CD4-positive, alpha-beta T cell (primary cell): ENCODE measurements around the gene PSMC3. TPM values are rescaled to one million over a fixed set of nuclear protein-coding genes. Genes with fewer than 3 reads are reported as not detected.
A peak's percentile ranks its signal among the peaks of the same experiment; 100 is the strongest.

Experiments used
- ATAC-seq: fragments of 200-7000 bp; cut with Tn5 transposase; one replicate; pipeline ENCODE4 v1.10.0; 2022; ENCODE audit warnings: mild to moderate bottlenecking; ENCODE audit not compliant: poor library complexity
- CTCF ChIA-PET: fragments of 350-600 bp; sonication (Branson Sonifier 250); formaldehyde crosslinking; loops from one replicate; lab custom pipeline; 2021; ENCODE audit warnings: antibody characterized with exemption, inconsistent platforms; lab: Charles Lee
- POLR2A ChIA-PET: fragments of 350-600 bp; sonication (Branson Sonifier 250); formaldehyde crosslinking; loops from one replicate; lab custom pipeline; 2021; ENCODE audit warnings: antibody characterized with exemption, inconsistent platforms; lab: Charles Lee
- DNase-seq, 14 experiments: peaks; one replicate each; pipeline ENCODE4 v3.0.0-alpha.2; 2013 to 2020; ENCODE audit warnings: mixed read lengths in 2 of 14
- H3K27ac ChIP-seq, 2 donors: one replicate each; pipeline versions ENCODE4 v1.5.1 to v1.7.0; 2013; ENCODE audit warnings: low read length in 2 of 2, low read depth in 1 of 2, mild to moderate bottlenecking in 1 of 2
- H3K27me3 ChIP-seq, 2 experiments: 1 replicate in 1 of 2; 2 replicates in 1 of 2; pipeline versions ENCODE4 v1.6.1 to v1.7.0; 2013; ENCODE audit warnings: low read length in 2 of 2, control low read depth in 1 of 2, mild to moderate bottlenecking in 1 of 2, moderate library complexity in 1 of 2; ENCODE audit not compliant: insufficient read depth in 2 of 2, control insufficient read depth in 1 of 2
- H3K36me3 ChIP-seq: one replicate; pipeline ENCODE4 v1.6.1; 2013; ENCODE audit warnings: low read length, control low read depth; ENCODE audit not compliant: insufficient read depth
- H3K4me1 ChIP-seq: one replicate; pipeline ENCODE4 v1.6.1; 2013; ENCODE audit warnings: low read length, control low read depth; ENCODE audit not compliant: insufficient read depth
- H3K4me3 ChIP-seq: one replicate; pipeline ENCODE4 v1.5.1; 2013; ENCODE audit warnings: mild to moderate bottlenecking, low read length, moderate library complexity
- H3K9me3 ChIP-seq, 2 experiments: 1 replicate in 1 of 2; 2 replicates in 1 of 2; pipeline versions ENCODE4 v1.6.1 to v1.7.0; 2013; ENCODE audit warnings: low read length in 2 of 2, mild to moderate bottlenecking in 2 of 2, control low read depth in 1 of 2, moderate library complexity in 1 of 2; ENCODE audit not compliant: control insufficient read depth in 1 of 2, insufficient read depth in 1 of 2
- H3K27ac Mint-ChIP-seq: one replicate; pipeline ENCODE4 v1.8.0; 2020; ENCODE audit warnings: mixed read lengths
- H3K27me3 Mint-ChIP-seq: one replicate; pipeline ENCODE4 v1.8.0; 2021; ENCODE audit warnings: mixed read lengths
- H3K36me3 Mint-ChIP-seq: one replicate; pipeline ENCODE4 v1.8.0; 2021; ENCODE audit warnings: low read depth, mixed read lengths
- H3K4me1 Mint-ChIP-seq: one replicate; pipeline ENCODE4 v1.8.0; 2021; ENCODE audit warnings: low read depth, mixed read lengths
- H3K4me3 Mint-ChIP-seq: one replicate; pipeline ENCODE4 v1.8.0; 2020; ENCODE audit warnings: mild to moderate bottlenecking, mixed read lengths
- H3K9me3 Mint-ChIP-seq: one replicate; pipeline ENCODE4 v1.8.0; 2020; ENCODE audit warnings: mixed read lengths
- intact Hi-C, 2 experiments: fragments of 100-400 bp; cut with DNase I in 1 of 2; cut with micrococcal nuclease in 1 of 2; formaldehyde crosslinking; loops; one replicate each; pipeline versions ENCODE4 v1.15.1 to v1.9.0; 2023 to 2025; cut with DNase I, micrococcal nuclease
- total RNA-seq, 174 experiments: library from RNA in 2 of 174; stranded (reverse) in 2 of 174; gene quantifications; one replicate each; pipeline ENCODE4 v1.2.3 and lab custom pipeline; 2021 to 2026
- TF ChIP-seq, protein P1 (sequence below): fragments of 200-600 bp; IDR thresholded peaks from one replicate; pipeline ENCODE4 v1.8.0; 2022; ENCODE audit warnings: antibody characterized with exemption, mild to moderate bottlenecking

The PSMC3 gene
- total RNA-seq, 2 experiments from 2014 or later: 51.3 to 59.5 TPM

GRCh38 chr11:47468598-47469214, 42.5 kb upstream of the PSMC3 start:
- Histone ChIP-seq H3K9me3 (no peaks in the 10 kb centered on the region), H3K4me3 (no peak overlapping the region), H3K36me3 (peaks cover 86% of the 10 kb centered on the region), H3K4me1 (peaks cover 6% of the 10 kb centered on the region), H3K27me3 (no peaks in the 10 kb centered on the region), H3K27ac (no peak overlapping the region)
- intact Hi-C loops: no loop called here
- POLR2A ChIA-PET: no interaction called here
- no peak overlapping the region for H3K4me3 Mint-ChIP-seq
- no peaks in the 10 kb centered on the region for H3K9me3 Mint-ChIP-seq
- H3K36me3 Mint-ChIP-seq: peaks cover 81% of the 10 kb centered on the region
- TF ChIP-seq, protein P1, sequence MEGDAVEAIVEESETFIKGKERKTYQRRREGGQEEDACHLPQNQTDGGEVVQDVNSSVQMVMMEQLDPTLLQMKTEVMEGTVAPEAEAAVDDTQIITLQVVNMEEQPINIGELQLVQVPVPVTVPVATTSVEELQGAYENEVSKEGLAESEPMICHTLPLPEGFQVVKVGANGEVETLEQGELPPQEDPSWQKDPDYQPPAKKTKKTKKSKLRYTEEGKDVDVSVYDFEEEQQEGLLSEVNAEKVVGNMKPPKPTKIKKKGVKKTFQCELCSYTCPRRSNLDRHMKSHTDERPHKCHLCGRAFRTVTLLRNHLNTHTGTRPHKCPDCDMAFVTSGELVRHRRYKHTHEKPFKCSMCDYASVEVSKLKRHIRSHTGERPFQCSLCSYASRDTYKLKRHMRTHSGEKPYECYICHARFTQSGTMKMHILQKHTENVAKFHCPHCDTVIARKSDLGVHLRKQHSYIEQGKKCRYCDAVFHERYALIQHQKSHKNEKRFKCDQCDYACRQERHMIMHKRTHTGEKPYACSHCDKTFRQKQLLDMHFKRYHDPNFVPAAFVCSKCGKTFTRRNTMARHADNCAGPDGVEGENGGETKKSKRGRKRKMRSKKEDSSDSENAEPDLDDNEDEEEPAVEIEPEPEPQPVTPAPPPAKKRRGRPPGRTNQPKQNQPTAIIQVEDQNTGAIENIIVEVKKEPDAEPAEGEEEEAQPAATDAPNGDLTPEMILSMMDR: no peak
- DNase-seq (no peak), ATAC-seq (no peak)
- peak overlapping the region; percentile 48 for H3K27ac Mint-ChIP-seq
- no peaks in the 10 kb centered on the region for H3K4me1 Mint-ChIP-seq
- CTCF ChIA-PET: interaction anchor here (0.9 kb wide), 1 partner anchor 37 kb away, joined by 3 read pairs; no protein-coding TSS in a partner anchor
- H3K27me3 Mint-ChIP-seq: no peaks in the 10 kb centered on the region

- H3K9me3 Mint-ChIP-seq: no peaks in the 10 kb centered on the region
- TF ChIP-seq, protein P1: no peak
These were observed 41.1 kb upstream of the PSMC3 start for GRCh38 chr11:47467357-47467756.

DNA sequence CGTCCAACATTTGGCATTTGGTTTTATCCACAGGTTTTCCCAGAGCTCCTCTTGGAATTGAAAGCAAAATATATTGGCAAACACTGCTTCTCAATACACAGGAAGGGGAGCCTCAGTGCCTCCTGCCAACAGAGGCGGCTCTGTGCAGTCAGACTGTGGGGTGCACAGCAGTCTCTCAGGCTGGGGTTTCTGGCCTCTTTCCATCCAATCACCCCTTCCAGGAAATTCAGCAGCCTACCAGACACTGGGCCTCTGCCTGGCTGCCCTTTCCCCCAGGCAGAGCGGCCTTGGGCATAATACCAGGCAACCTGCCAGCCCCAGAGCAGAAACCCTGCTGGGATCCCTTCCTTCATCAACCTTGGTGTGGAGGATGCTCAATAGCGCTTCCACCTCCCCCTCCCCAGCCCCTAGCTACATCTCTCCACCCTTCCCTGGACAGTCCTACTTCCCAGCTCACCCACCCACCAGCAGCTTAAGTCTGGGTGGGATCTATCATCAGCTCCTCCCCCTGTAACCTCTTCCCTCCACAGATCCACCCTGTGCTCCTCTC, 40.5 kb upstream of the PSMC3 start:
- H3K4me1 ChIP-seq: peaks cover 6% of the 10 kb centered on the region
- H3K36me3 ChIP-seq: peaks cover 67% of the 10 kb centered on the region
- no peaks in the 10 kb centered on the region for H3K27me3 Mint-ChIP-seq
- POLR2A ChIA-PET: no interaction called here
- intact Hi-C loops: no loop called here
- H3K9me3 Mint-ChIP-seq: no peaks in the 10 kb centered on the region
- H3K4me1 Mint-ChIP-seq: no peaks in the 10 kb centered on the region
- TF ChIP-seq, protein P1: no peak
- no peak for ATAC-seq
- H3K4me3 ChIP-seq: no peak overlapping the region
- H3K9me3 ChIP-seq: no peaks in the 10 kb centered on the region
- H3K4me3 Mint-ChIP-seq: no peak overlapping the region
- no peak overlapping the region for H3K27ac ChIP-seq
- no peaks in the 10 kb centered on the region for H3K27me3 ChIP-seq
- DNase-seq: no peak
- H3K27ac Mint-ChIP-seq: no peak overlapping the region
- CTCF ChIA-PET: no interaction called here
- peaks cover 65% of the 10 kb centered on the region for H3K36me3 Mint-ChIP-seq

More at GRCh38 chr11:47467357-47467756, 41.1 kb upstream of the PSMC3 start:
- H3K36me3 ChIP-seq: peaks cover 73% of the 10 kb centered on the region
- H3K27me3 ChIP-seq: no peaks in the 10 kb centered on the region
- Mint-ChIP-seq H3K27me3 (no peaks in the 10 kb centered on the region), H3K27ac (peak overlapping the region; percentile 20), H3K4me3 (no peak overlapping the region), H3K4me1 (no peaks in the 10 kb centered on the region), H3K36me3 (peaks cover 67% of the 10 kb centered on the region)
- H3K4me1 ChIP-seq: peaks cover 6% of the 10 kb centered on the region
- intact Hi-C loops: no loop called here
- DNase-seq (no peak), ATAC-seq (no peak)
- no peak overlapping the region for H3K4me3 ChIP-seq
- no peak overlapping the region for H3K27ac ChIP-seq
- CTCF ChIA-PET: no interaction called here
- POLR2A ChIA-PET: no interaction called here
- no peaks in the 10 kb centered on the region for H3K9me3 ChIP-seq
